Kasumi-1 (cell line): ENCODE measurements around the gene SKA3.

Experiments
- DNase-seq, 2 experiments: peaks; one replicate each; lab custom pipeline; 2025; lab: John Stamatoyannopoulos, UW

SKA3 gene

DNA sequence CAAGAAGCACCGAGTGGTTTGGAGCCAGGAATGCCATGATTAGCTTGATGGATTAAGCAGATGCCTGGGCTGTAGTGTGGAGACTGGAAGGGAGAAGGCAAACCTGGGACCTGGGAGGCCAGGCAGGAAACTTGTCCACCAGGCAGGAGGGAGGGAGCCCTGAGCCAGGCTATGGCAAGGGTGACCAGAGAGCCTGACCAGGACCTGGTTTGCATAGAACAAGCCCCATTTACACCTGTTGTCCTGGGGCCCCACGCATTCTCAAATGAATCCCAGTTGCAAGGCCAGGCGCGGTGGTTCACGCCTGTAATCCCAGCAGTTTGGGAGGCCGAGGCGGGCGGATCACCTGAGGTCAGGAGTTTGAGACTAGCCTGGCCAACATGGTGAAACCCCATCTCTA, 64.8 kb downstream of the SKA3 start:
- DNase-seq = no peak

DNA sequence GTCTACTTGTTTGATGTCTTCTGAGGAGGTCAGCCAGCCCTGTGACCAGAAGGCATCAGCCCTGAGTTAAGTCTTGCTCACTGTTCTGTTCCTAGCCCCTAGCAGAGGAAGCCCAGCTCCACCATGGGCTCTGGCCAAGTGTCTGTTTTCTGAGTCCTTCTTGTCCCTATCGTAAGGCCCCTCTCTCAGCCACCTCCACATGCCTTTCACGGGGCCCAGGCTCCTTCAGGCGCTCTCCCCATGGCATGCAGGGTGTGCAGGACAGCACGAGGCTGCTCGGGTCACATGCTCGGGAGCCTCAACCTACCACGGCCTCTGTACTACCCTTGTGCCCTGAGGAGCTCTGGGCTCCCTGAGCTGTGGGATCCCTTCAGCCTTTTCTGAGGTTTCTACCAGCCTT, 67.2 kb downstream of the SKA3 start:
- DNase-seq = no peak

DNA sequence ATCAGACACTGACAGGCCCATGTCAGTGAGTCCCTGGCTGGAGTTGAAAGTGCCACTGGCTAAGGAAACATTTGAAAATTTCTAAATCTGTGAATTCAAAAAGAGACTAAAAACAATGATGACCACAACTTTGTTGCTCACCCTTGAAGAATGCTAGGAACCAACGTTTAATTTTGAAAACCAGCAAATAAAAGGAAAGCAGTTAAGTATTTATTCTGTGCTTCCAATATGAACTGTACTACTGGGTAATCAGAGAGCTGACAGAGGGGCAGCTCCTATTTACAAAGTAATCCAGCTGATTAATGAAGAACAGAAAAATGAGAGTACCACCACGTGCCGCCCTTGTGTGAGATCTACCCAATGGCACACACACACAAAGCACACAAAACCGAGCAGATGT, 70.3 kb downstream of the SKA3 start:
- no peak for DNase-seq

DNA sequence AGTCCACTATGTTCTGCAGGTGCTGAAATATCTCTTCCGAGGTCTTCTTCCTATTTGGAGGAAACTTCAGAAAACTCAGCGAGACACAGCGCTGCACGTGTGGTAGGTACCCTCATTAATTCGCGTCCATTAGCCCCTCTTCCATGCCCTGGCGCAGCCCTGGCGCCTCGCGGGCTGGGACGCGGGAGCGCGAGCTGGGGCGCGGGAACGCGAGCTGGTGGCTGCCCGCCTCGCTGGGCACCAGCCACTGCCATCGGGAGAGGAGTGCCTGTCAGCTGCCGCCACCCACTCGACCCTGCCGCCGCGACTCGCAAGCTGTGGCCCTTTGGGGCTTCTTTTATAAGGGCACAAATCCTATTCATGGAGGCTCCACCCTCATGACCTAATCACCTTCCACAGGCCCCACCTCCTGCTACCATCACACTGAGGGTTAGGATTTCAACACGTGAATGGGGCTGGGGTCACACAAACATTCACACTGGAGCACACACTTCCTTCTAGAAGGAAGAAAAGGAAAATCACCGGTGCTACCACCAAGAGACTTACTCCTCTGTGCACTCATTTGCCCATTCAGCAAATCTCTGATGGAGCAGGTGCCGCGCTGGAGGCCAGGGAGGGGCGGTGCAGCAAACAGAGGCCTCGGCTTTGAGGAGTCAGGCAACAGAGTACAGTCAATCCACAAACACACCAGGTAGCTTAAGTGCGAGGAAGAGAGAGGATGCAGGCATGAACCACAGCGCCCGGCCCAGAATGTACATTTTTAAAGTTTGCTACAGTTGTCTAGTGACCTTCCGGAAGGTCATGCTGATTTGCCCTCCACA, 71.9 kb downstream of the SKA3 start:
- no peak for DNase-seq
